Panc1 (cell line): ENCODE measurements around the gene APBB2. TPM values are rescaled to one million over a fixed set of nuclear protein-coding genes. Genes with fewer than 3 reads are reported as not detected.
A peak's percentile ranks its signal among the peaks of the same experiment; 100 is the strongest.

Source experiments
- ATAC-seq: fragments of 200-7000 bp; cut with Tn5 transposase; 2 replicates; pipeline ENCODE4 v1.9.1; 2020; ENCODE audit warnings: mild to moderate bottlenecking, moderate library complexity
- BruUV-seq: library from RNA; stranded (reverse); fragments of 400-500 nt; replicated peaks from 2 replicates; lab custom pipeline; 2021; lab: Mats Ljungman, UMichigan
- CTCF ChIA-PET: fragments of 300-600 bp; sonication (Branson Sonifier 250); formaldehyde crosslinking; loops from one replicate; lab custom pipeline; 2022; ENCODE audit warnings: antibody characterized with exemption; lab: Charles Lee
- POLR2A ChIA-PET: fragments of 300-600 bp; sonication (Branson Sonifier 250); formaldehyde crosslinking; loops from one replicate; lab custom pipeline; 2022; ENCODE audit warnings: antibody characterized with exemption; lab: Charles Lee
- DNase-seq: peaks from one replicate; pipeline ENCODE4 v3.0.0-alpha.2; 2010; ENCODE audit warnings: low read depth, low spot score
- H3K27ac ChIP-seq: 2 replicates; pipeline ENCODE4 v1.5.1; 2011; ENCODE audit warnings: mild to moderate bottlenecking, low read length, inconsistent platforms
- H3K27me3 ChIP-seq: fragments of 200-500 bp; sonication (Bioruptor generic); 2 replicates; pipeline ENCODE4 v1.6.0; 2014; ENCODE audit warnings: low read length, inconsistent platforms; ENCODE audit not compliant: control insufficient read depth, insufficient read depth
- H3K36me3 ChIP-seq: fragments of 200-500 bp; sonication (Bioruptor generic); 2 replicates; pipeline ENCODE4 v1.5.1; 2014; ENCODE audit warnings: inconsistent platforms, mild to moderate bottlenecking, low read length, moderate library complexity; ENCODE audit not compliant: control insufficient read depth, insufficient read depth
- H3K4me1 ChIP-seq: 2 replicates; pipeline ENCODE4 v1.5.1; 2011; ENCODE audit warnings: inconsistent platforms, mild to moderate bottlenecking, low read length, moderate library complexity; ENCODE audit not compliant: control insufficient read depth, insufficient read depth
- H3K4me3 ChIP-seq, 2 experiments: 2 replicates each; pipeline ENCODE4 v1.5.1; 2011 to 2012; ENCODE audit warnings: low read depth in 2 of 2, low read length in 2 of 2, mild to moderate bottlenecking in 2 of 2, inconsistent platforms in 1 of 2, moderate library complexity in 1 of 2
- H3K9me3 ChIP-seq: fragments of 200-500 bp; sonication (Bioruptor generic); 2 replicates; pipeline ENCODE4 v1.5.1; 2014; ENCODE audit warnings: low read depth, mild to moderate bottlenecking, inconsistent platforms, low read length, moderate library complexity; ENCODE audit not compliant: control insufficient read depth, insufficient read depth
- POLR2AphosphoS5 ChIP-seq: IDR thresholded peaks from 2 replicates; pipeline ENCODE4 v1.6.1; 2012; ENCODE audit warnings: mild to moderate bottlenecking, low read depth, low read length, moderate library complexity
- REST ChIP-seq, 2 experiments: IDR thresholded peaks; 2 replicates each; pipeline ENCODE4 v1.6.1; 2011 to 2012; ENCODE audit warnings: low read depth in 2 of 2, control low read depth in 1 of 2, low read length in 1 of 2, mild to moderate bottlenecking in 1 of 2, moderate library complexity in 1 of 2; ENCODE audit not compliant: insufficient read depth in 1 of 2
- SIN3A ChIP-seq: IDR thresholded peaks from 2 replicates; pipeline ENCODE4 v1.6.1; 2012; ENCODE audit warnings: low read depth, mild to moderate bottlenecking, low read length, moderate library complexity, borderline replicate concordance; ENCODE audit not compliant: insufficient read depth
- TCF7L2 ChIP-seq: IDR thresholded peaks from 2 replicates; pipeline ENCODE4 v1.6.1; 2011; ENCODE audit warnings: mild to moderate bottlenecking, low read depth, low read length, inconsistent platforms
- in situ Hi-C: cut with HindIII; loops from 2 replicates; pipeline ENCODE4 v1.10.0; 2016; ENCODE audit warnings: low sequenced_read_pairs, low pct_unique_long_range_greater_than_20kb
- intact Hi-C: fragments of 100-400 bp; cut with micrococcal nuclease; formaldehyde crosslinking; loops from one replicate; pipeline ENCODE4 v1.10.0; 2022; ENCODE audit not compliant: unreplicated experiment
- total RNA-seq: library from RNA; stranded (reverse); gene quantifications from one replicate; pipeline ENCODE4 v1.2.1, GENCODE V29; 2021; ENCODE audit not compliant: unreplicated experiment
- TF ChIP-seq, protein P1 (sequence below): fragments of 450-650 bp; IDR thresholded peaks from 2 replicates; pipeline ENCODE4 v1.5.1; 2017; ENCODE audit warnings: mild to moderate bottlenecking

APBB2 gene
- total RNA-seq, 1 experiment from 2014 or later, result 27.1 TPM

DNA sequence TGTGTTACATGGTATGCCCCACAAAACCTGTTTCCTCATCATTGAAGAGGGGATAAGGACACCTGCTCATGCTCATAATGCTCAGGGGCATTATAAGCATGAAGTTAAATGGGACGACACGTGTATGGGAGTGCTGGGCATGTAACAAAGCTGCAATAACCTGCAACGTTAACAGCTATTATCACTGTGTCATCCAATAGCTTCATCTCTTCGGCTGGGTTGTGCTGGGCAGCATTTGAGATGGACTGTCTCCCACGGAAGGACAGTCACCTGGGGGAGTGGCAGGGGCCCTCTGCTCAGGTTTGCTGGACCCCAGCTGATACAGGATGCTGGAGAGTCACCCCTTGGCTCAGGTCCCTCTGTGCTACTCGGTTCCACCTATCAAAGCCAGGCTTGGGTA lies 370.1 kb downstream of the APBB2 start:
- in situ Hi-C loops (no loop called here), intact Hi-C loops (no loop called here)
- ATAC-seq (no peak), DNase-seq (no peak)
- Histone ChIP-seq H3K27ac (no peak overlapping the region), H3K4me1 (no peaks in the 10 kb centered on the region), H3K36me3 (no peaks in the 10 kb centered on the region), H3K4me3 (no peak overlapping the region), H3K27me3 (no peaks in the 10 kb centered on the region), H3K9me3 (no peaks in the 10 kb centered on the region)
- TF ChIP-seq SIN3A (no peak), TCF7L2 (no peak), POLR2AphosphoS5 (no peak), REST (IDR thresholded peaks at IDR 0.05; ENCODE audit: insufficient read depth in 1 of 2, low read depth in 2 of 2, low read length in 1 of 2) (no peak)
- TF ChIP-seq, protein P1, sequence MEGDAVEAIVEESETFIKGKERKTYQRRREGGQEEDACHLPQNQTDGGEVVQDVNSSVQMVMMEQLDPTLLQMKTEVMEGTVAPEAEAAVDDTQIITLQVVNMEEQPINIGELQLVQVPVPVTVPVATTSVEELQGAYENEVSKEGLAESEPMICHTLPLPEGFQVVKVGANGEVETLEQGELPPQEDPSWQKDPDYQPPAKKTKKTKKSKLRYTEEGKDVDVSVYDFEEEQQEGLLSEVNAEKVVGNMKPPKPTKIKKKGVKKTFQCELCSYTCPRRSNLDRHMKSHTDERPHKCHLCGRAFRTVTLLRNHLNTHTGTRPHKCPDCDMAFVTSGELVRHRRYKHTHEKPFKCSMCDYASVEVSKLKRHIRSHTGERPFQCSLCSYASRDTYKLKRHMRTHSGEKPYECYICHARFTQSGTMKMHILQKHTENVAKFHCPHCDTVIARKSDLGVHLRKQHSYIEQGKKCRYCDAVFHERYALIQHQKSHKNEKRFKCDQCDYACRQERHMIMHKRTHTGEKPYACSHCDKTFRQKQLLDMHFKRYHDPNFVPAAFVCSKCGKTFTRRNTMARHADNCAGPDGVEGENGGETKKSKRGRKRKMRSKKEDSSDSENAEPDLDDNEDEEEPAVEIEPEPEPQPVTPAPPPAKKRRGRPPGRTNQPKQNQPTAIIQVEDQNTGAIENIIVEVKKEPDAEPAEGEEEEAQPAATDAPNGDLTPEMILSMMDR, result no peak
- CTCF ChIA-PET, result no interaction called here
- no TSS peak for BruUV-seq
- POLR2A ChIA-PET, result no interaction called here

DNA sequence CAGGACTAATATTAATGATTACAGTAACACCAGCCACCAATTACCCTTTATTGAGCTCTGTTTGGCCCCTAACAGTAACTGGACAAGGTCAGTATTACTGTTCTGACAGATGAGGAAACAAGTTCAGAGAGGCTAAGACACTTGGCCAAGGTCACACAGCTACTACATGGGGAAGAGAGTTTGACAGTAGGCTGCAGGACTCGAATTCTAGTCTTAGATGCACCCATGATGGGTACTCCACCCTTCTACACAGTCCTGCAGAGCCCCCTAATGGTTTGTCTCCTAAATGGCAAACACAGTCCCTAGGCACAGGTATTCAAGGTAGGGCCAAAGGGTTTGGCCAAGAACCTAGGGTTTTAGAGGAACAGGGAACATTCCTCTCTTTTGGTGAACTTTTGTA lies 370.6 kb downstream of the APBB2 start:
- no peaks in the 10 kb centered on the region for H3K9me3 ChIP-seq
- intact Hi-C loops (no loop called here), in situ Hi-C loops (no loop called here)
- no peak overlapping the region for H3K27ac ChIP-seq
- DNase-seq (no peak), ATAC-seq (no peak)
- no peaks in the 10 kb centered on the region for H3K4me1 ChIP-seq
- CTCF ChIA-PET, result interaction anchor here (0.5 kb wide), 1 partner anchor 68 kb away, joined by 3 read pairs; no protein-coding TSS in a partner anchor
- POLR2A ChIA-PET, result no interaction called here
- no TSS peak for BruUV-seq
- no peaks in the 10 kb centered on the region for H3K27me3 ChIP-seq
- H3K4me3 ChIP-seq, result no peak overlapping the region
- no peaks in the 10 kb centered on the region for H3K36me3 ChIP-seq
- TF ChIP-seq, protein P1, result peak; percentile 34
- no peak for TF ChIP-seq REST (IDR thresholded peaks at IDR 0.05; ENCODE audit: insufficient read depth in 1 of 2, low read depth in 2 of 2, low read length in 1 of 2)
